ENCODE measurements around the gene FSD2.

GRCh38 chr15:82810061-82810889, 4.4 kb upstream of the FSD2 start:
- TF ChIP-seq EZH2 (optimal IDR thresholded peaks at IDR 0.05; ENCODE audit: low read depth, low read length) (no peak), CTCF (IDR thresholded peaks at IDR 0.05; ENCODE audit: low read length) (no peak)
